Right atrium auricular region (tissue), 2 donors: ENCODE measurements around the gene IVD. TPM values are rescaled to one million over a fixed set of nuclear protein-coding genes. Genes with fewer than 3 reads are reported as not detected.

ENCODE experiments used
- DNase-seq: peaks from one replicate; pipeline ENCODE4 v3.0.0-alpha.2; 2019; ENCODE audit warnings: low spot score
- H3K27ac ChIP-seq, 2 donors: fragments of 200-600 bp; sonication (generic); 1 replicate in 1 of 2; 2 replicates in 1 of 2; pipeline ENCODE4 v1.5.1; 2016 to 2019
- H3K27me3 ChIP-seq, 2 donors: fragments of 200-600 bp; sonication (generic); one replicate each; pipeline versions ENCODE4 v1.5.1 to v1.6.0; 2017 to 2019
- H3K36me3 ChIP-seq: fragments of 200-600 bp; sonication (generic); one replicate; pipeline ENCODE4 v1.5.1; 2016
- H3K4me1 ChIP-seq, 2 donors: fragments of 200-600 bp; sonication (generic); one replicate each; pipeline versions ENCODE4 v1.5.1 to v1.6.0; 2017 to 2019
- H3K4me3 ChIP-seq, 2 donors: fragments of 200-600 bp; sonication (generic); 1 replicate in 1 of 2; 2 replicates in 1 of 2; pipeline ENCODE4 v1.5.1; 2017 to 2019; ENCODE audit warnings: mild to moderate bottlenecking in 1 of 2, moderate library complexity in 1 of 2
- H3K9me3 ChIP-seq, 2 donors: fragments of 200-600 bp; sonication (generic); one replicate each; pipeline ENCODE4 v1.5.1; 2019
- CTCF ChIP-seq, 2 donors: fragments of 200-600 bp; sonication (generic); IDR thresholded peaks; one replicate each; pipeline ENCODE4 v1.5.1; 2019; ENCODE audit warnings: antibody characterized with exemption in 2 of 2
- total RNA-seq, 2 donors: library from RNA; depleted of rRNA; stranded (reverse); fragments of >200 nt; gene quantifications; one replicate each; pipeline ENCODE4 v1.1.0, GENCODE V29; 2016

Gene IVD
- total RNA-seq, 2 donors from 2014 or later: 49.1 to 65.3 TPM

DNA sequence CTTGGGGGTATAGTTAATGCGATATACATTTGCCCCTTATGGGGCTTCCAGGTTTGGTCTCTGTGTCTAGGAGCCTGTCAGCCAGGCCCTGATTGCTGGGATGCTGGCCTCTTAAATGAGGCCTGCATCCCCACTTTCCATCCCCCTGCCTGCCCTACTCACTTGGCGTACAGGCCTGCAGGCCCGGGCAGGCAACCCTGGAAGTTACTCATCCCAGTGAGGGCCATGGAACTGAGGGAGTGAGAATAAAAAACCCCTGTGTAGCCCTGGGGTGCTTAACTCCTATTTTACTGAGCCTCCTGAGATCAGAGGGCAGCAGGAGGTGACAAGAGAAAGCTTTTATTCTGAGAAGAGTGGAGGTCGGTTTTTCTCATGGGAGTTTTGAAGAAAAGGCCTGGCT is 45.6 kb upstream of the IVD start:
- H3K27me3 ChIP-seq: no peaks in the 10 kb centered on the region
- no peak for TF ChIP-seq CTCF (IDR thresholded peaks at IDR 0.05)
- no peak for DNase-seq
- H3K9me3 ChIP-seq: no peaks in the 10 kb centered on the region
- H3K36me3 ChIP-seq: no peaks in the 10 kb centered on the region
- H3K4me1 ChIP-seq: peaks cover 0 to 12% of the 10 kb centered on the region in 2 donors
- no peak overlapping the region for H3K4me3 ChIP-seq
- H3K27ac ChIP-seq: no peak overlapping the region

DNA sequence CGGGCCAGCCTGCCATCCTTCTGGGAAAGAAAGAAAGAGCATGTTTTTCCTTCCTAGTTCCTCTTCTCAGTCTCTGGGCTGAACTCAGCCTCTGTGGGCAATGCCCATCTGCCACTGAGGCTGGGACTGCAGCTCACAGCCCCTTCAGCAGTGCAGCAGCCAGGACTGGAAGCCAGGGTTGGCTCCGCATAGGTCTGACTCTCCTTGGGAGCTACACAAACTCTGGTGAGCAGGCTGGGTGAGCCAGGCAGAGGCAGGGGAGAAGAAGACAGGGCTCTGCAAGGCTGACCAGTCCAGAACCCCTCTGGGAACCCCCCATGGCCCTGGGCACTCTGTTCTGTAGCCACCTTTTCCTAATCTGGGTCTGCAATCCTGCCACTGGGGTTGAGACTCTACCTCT is 44.0 kb upstream of the IVD start:
- Histone ChIP-seq H3K27ac (no peak overlapping the region), H3K27me3 (no peaks in the 10 kb centered on the region), H3K36me3 (no peaks in the 10 kb centered on the region), H3K4me1 (peaks cover 0 to 28% of the 10 kb centered on the region in 2 donors), H3K9me3 (no peaks in the 10 kb centered on the region), H3K4me3 (no peak overlapping the region)
- TF ChIP-seq CTCF (IDR thresholded peaks at IDR 0.05): no peak
- no peak for DNase-seq

DNA sequence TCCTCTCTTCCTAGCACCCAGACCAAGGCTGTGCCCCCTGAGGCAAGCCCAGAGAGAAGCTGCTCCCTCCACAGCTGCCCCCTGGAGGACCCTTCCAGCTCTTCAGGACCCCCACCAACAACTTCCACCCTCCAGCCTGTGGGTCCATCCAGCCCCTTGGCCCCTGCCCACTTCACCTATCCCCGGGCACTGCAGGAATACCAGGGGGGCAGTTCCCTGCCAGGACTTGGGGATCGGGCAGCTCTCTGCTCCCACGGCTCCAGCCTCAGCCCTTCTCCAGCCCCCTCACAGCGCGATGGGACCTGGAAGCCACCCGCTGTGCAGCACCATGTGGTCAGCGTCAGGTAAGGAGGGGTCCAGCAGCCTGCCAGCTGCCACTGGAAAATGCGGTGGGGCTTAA is 42.0 kb upstream of the IVD start:
- Histone ChIP-seq H3K9me3 (no peaks in the 10 kb centered on the region), H3K36me3 (no peaks in the 10 kb centered on the region), H3K27me3 (no peaks in the 10 kb centered on the region), H3K4me3 (no peak overlapping the region), H3K27ac (no peak overlapping the region), H3K4me1 (peaks cover 0 to 35% of the 10 kb centered on the region in 2 donors)
- no peak for TF ChIP-seq CTCF (IDR thresholded peaks at IDR 0.05)
- DNase-seq: no peak

DNA sequence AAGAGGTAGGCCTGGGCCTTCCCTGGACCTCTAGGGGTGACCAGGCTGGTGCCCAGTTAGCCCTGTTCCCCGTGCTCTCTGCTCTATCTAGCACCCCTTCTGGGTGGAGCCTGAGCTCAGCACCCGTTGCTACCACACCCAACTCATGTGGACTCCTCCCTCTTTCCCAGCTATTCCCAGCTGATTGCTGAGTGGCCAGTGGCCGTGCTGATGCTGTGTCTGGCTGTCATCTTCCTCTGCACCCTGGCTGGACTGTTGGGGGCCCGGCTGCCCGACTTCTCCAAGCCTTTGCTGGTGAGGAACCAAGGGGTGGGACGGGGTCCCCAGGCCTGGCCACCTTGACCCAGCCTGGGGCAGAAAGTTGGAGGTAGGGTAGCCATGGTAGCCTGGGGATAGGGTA is 41.3 kb upstream of the IVD start:
- H3K4me3 ChIP-seq: no peak overlapping the region
- no peaks in the 10 kb centered on the region for H3K36me3 ChIP-seq
- H3K9me3 ChIP-seq: no peaks in the 10 kb centered on the region
- no peak overlapping the region for H3K27ac ChIP-seq
- H3K4me1 ChIP-seq: peaks cover 0 to 32% of the 10 kb centered on the region in 2 donors
- no peak for TF ChIP-seq CTCF (IDR thresholded peaks at IDR 0.05)
- DNase-seq: no peak
- H3K27me3 ChIP-seq: no peaks in the 10 kb centered on the region

GRCh38 chr15:40365016-40365415 is 40.6 kb upstream of the IVD start:
- Histone ChIP-seq H3K4me1 (peaks cover 0 to 32% of the 10 kb centered on the region in 2 donors), H3K27me3 (no peaks in the 10 kb centered on the region), H3K9me3 (no peaks in the 10 kb centered on the region), H3K36me3 (no peaks in the 10 kb centered on the region), H3K4me3 (no peak overlapping the region), H3K27ac (no peak overlapping the region)
- DNase-seq: no peak
- TF ChIP-seq CTCF (IDR thresholded peaks at IDR 0.05): no peak
